Measurements from ENCODE around the gene DPP10.

GRCh38 chr2:114543236-114543766 is 100.9 kb downstream of the DPP10 start:
- TF ChIP-seq SP1 (IDR thresholded peaks at IDR 0.05) (no peak), FOXM1 (IDR thresholded peaks at IDR 0.05; ENCODE audit: borderline replicate concordance) (no peak), PKNOX1 (IDR thresholded peaks at IDR 0.05) (no peak), L3MBTL2 (conservative IDR thresholded peaks at IDR 0.05) (no peak), ELF4 (IDR thresholded peaks at IDR 0.05) (no peak), LEF1 (IDR thresholded peaks at IDR 0.05; ENCODE audit: borderline replicate concordance) (no peak), BHLHE40 (IDR thresholded peaks at IDR 0.05; ENCODE audit: borderline replicate concordance) (no peak), ARNT (IDR thresholded peaks at IDR 0.05) (no peak)
